Endothelial cell of umbilical vein (primary cell): ENCODE data around the gene BNIPL. TPM values are rescaled to one million over a fixed set of nuclear protein-coding genes. Genes with fewer than 3 reads are reported as not detected.

Experiments used
- BruUV-seq: library from RNA; stranded (reverse); fragments of 400-500 nt; replicated peaks from 2 replicates; lab custom pipeline; 2021; lab: Mats Ljungman, UMichigan
- CTCF ChIA-PET: fragments of 300-600, 350-600 bp; sonication (Branson Sonifier 250); formaldehyde crosslinking; loops from one replicate; lab custom pipeline; 2021; ENCODE audit warnings: antibody characterized with exemption, inconsistent platforms; lab: Charles Lee
- POLR2A ChIA-PET: fragments of 300-600, 350-600 bp; sonication (Branson Sonifier 250); formaldehyde crosslinking; loops from one replicate; lab custom pipeline; 2021; ENCODE audit warnings: antibody characterized with exemption, inconsistent platforms; lab: Charles Lee
- DNase-seq: peaks from one replicate; pipeline ENCODE4 v3.0.0-alpha.2; 2011; ENCODE audit warnings: low read depth, low spot score
- FAIRE-seq: peaks from 2 replicates; lab custom pipeline; 2011; peaks lifted over from hg19 to GRCh38; lab: Jason Lieb, UNC
- H2AFZ ChIP-seq: 2 replicates; pipeline ENCODE4 v1.6.0; 2012; ENCODE audit warnings: low read depth, low read length, control low read depth, inconsistent platforms
- H3K27ac ChIP-seq: 2 replicates; pipeline ENCODE4 v1.5.1; 2011; ENCODE audit warnings: low read depth, mild to moderate bottlenecking, control low read depth, low read length, moderate library complexity; ENCODE audit not compliant: insufficient read depth
- H3K27me3 ChIP-seq, 2 experiments: 2 replicates each; pipeline versions ENCODE4 v1.6.0 to v1.6.1; 2011; ENCODE audit warnings: low read length in 2 of 2, mixed read lengths in 1 of 2; ENCODE audit not compliant: control insufficient read depth in 2 of 2, insufficient read depth in 2 of 2
- H3K36me3 ChIP-seq, 2 experiments: 2 replicates in 1 of 2; 3 replicates in 1 of 2; pipeline ENCODE4 v1.5.1; 2011; ENCODE audit warnings: low read length in 2 of 2, mild to moderate bottlenecking in 1 of 2, moderate library complexity in 1 of 2; ENCODE audit not compliant: control insufficient read depth in 2 of 2, insufficient read depth in 2 of 2; ENCODE audit errors: extremely low read depth in 1 of 2
- H3K4me1 ChIP-seq: 3 replicates; pipeline ENCODE4 v1.5.1; 2011; ENCODE audit warnings: mild to moderate bottlenecking, low read length; ENCODE audit not compliant: control insufficient read depth, insufficient read depth; ENCODE audit errors: extremely low read depth
- H3K4me2 ChIP-seq: 2 replicates; pipeline ENCODE4 v1.6.1; 2011; ENCODE audit warnings: low read length, control low read depth, mixed read lengths; ENCODE audit not compliant: insufficient read depth
- H3K4me3 ChIP-seq, 3 experiments: fragments of 200-600 bp in 1 of 3; sonication (generic), shearing (Covaris generic) in 1 of 3; replicated peaks in 1 of 3; 2 replicates each; pipeline ENCODE4 v1.5.1; 2011 to 2016; ENCODE audit warnings: control low read depth in 3 of 3, low read length in 3 of 3, mild to moderate bottlenecking in 2 of 3, inconsistent platforms in 1 of 3, low read depth in 1 of 3, moderate library complexity in 1 of 3; ENCODE audit not compliant: insufficient read depth in 1 of 3
- H3K79me2 ChIP-seq: 2 replicates; pipeline ENCODE4 v1.6.0; 2012; ENCODE audit warnings: low read length, inconsistent platforms; ENCODE audit not compliant: control insufficient read depth, insufficient read depth
- H3K9ac ChIP-seq: replicated peaks from 2 replicates; pipeline ENCODE3; 2011; ENCODE audit warnings: low read length, control low read depth; ENCODE audit not compliant: insufficient read depth; ENCODE audit errors: extremely low read depth
- H3K9me1 ChIP-seq: replicated peaks from 3 replicates; pipeline ENCODE4 v1.6.0; 2011; ENCODE audit warnings: mild to moderate bottlenecking, low read length; ENCODE audit not compliant: control insufficient read depth, insufficient read depth; ENCODE audit errors: extremely low read depth
- H3K9me3 ChIP-seq: replicated peaks from 2 replicates; pipeline ENCODE4 v1.5.1; 2012; ENCODE audit warnings: low read length, inconsistent platforms; ENCODE audit not compliant: control insufficient read depth, insufficient read depth
- H4K20me1 ChIP-seq: replicated peaks from 2 replicates; pipeline ENCODE3; 2011; ENCODE audit warnings: mild to moderate bottlenecking, low read length; ENCODE audit not compliant: control insufficient read depth, insufficient read depth; ENCODE audit errors: extremely low read depth
- CTCF ChIP-seq, 2 donors: IDR thresholded peaks; 1 replicate in 1 of 2; 2 replicates in 1 of 2; pipeline ENCODE4 v1.5.1; 2011; ENCODE audit warnings: low read length in 2 of 2, mild to moderate bottlenecking in 2 of 2, moderate library complexity in 2 of 2, control low read depth in 1 of 2, inconsistent platforms in 1 of 2, low read depth in 1 of 2; ENCODE audit not compliant: insufficient read depth in 1 of 2; ENCODE audit errors: extremely low read depth in 1 of 2
- EZH2 ChIP-seq: IDR thresholded peaks from 2 replicates; pipeline ENCODE4 v1.6.1; 2012; ENCODE audit warnings: borderline replicate concordance, low read depth, mild to moderate bottlenecking, moderate library complexity, low read length, inconsistent platforms; ENCODE audit not compliant: severe bottlenecking
- FOS ChIP-seq: IDR thresholded peaks from 2 replicates; pipeline ENCODE4 v1.6.1; 2011; ENCODE audit warnings: mild to moderate bottlenecking, low read length, moderate library complexity, borderline replicate concordance; ENCODE audit not compliant: insufficient read depth
- GATA2 ChIP-seq: IDR thresholded peaks from 2 replicates; pipeline ENCODE4 v1.7.0; 2011; ENCODE audit warnings: low read depth, mild to moderate bottlenecking, moderate library complexity, mixed read lengths, low read length; ENCODE audit not compliant: insufficient read length, insufficient read depth
- JUN ChIP-seq: IDR thresholded peaks from 2 replicates; pipeline ENCODE4 v1.6.1; 2011; ENCODE audit warnings: borderline replicate concordance, low read depth; ENCODE audit not compliant: insufficient read length, insufficient read depth
- MAX ChIP-seq: IDR thresholded peaks from 2 replicates; pipeline ENCODE4 v1.6.1; 2011; ENCODE audit not compliant: insufficient read depth, insufficient read length
- MYC ChIP-seq: IDR thresholded peaks from one replicate; pipeline ENCODE4 v1.6.1; 2011; ENCODE audit warnings: mild to moderate bottlenecking, low read depth, low read length
- POLR2A ChIP-seq: IDR thresholded peaks from 2 replicates; pipeline ENCODE4 v1.6.1; 2012; ENCODE audit warnings: low read depth, mild to moderate bottlenecking, control low read depth, low read length
- POLR2AphosphoS5 ChIP-seq: IDR thresholded peaks from 2 replicates; pipeline ENCODE4 v1.6.1; 2012; ENCODE audit warnings: low read depth, mild to moderate bottlenecking, control low read depth, low read length, moderate library complexity; ENCODE audit not compliant: insufficient read depth
- dilution Hi-C: fragments of 300-500 bp; cut with MboI; formaldehyde crosslinking; loops from one replicate; pipeline ENCODE4 v1.15.0; 2019; ENCODE audit warnings: low sequenced_read_pairs; ENCODE audit not compliant: extremely low pct_ligation_motif_present
- intact Hi-C: fragments of 100-400 bp; cut with micrococcal nuclease; formaldehyde crosslinking; loops from one replicate; pipeline ENCODE4 v1.10.0; 2022
- polyA plus RNA-seq, 4 experiments: library from polyadenylated mRNA; depleted of rRNA in 3 of 4; stranded (reverse) in 3 of 4; unstranded in 1 of 4; fragments of >200 nt; gene quantifications; 2 replicates each; pipeline versions ENCODE4 v1.2.1 to v1.2.3, GENCODE V29; 2011 to 2012; ENCODE audit warnings: missing spikeins in 1 of 4
- total RNA-seq: library from RNA; stranded (reverse); gene quantifications from 2 replicates; pipeline ENCODE4 v1.2.3, GENCODE V29; 2021

The BNIPL gene
- total and polyA plus RNA-seq, 2 donors (not counting 3 experiments of a cell fraction or from before 2014, with no cell fraction given) = 0.26 to 0.42 TPM

GRCh38 chr1:151056149-151056548, 19.8 kb downstream of the BNIPL start:
- Histone ChIP-seq H3K27ac (no peak overlapping the region), H3K4me2 (peak overlapping the region; percentile 33), H3K4me1 (peaks cover 20% of the 10 kb centered on the region), H3K9me3 (no peaks in the 10 kb centered on the region), H3K4me3 (no peak overlapping the region), H3K36me3 (peaks cover 29 to 37% of the 10 kb centered on the region in 2 experiments), H3K27me3 (no peaks in the 10 kb centered on the region), H3K79me2 (peaks cover 64% of the 10 kb centered on the region), H3K9ac (no peak overlapping the region), H2AFZ (no peak overlapping the region), H3K9me1 (no peaks in the 10 kb centered on the region), H4K20me1 (peaks cover 9% of the 10 kb centered on the region)
- dilution Hi-C loops (no loop called here), intact Hi-C loops (no loop called here)
- DNase-seq (no peak), FAIRE-seq (no peak)
- BruUV-seq = no TSS peak
- TF ChIP-seq POLR2AphosphoS5 (no peak), MAX (no peak), MYC (no peak), FOS (no peak), EZH2 (no peak), CTCF (IDR thresholded peaks at IDR 0.05; ENCODE audit: extremely low read depth in 1 of 2, insufficient read depth in 1 of 2, low read depth in 1 of 2, low read length in 2 of 2) (no peak), POLR2A (no peak), GATA2 (no peak), JUN (no peak)
- POLR2A ChIA-PET = no interaction called here
- CTCF ChIA-PET = interaction anchor here (1.2 to 3.2 kb wide), 2 partner anchors 15 to 31 kb away, joined by 3 to 19 read pairs; partner anchors contain the start of gene GABPB2
